Nephron (organoid): Measurements from ENCODE around the gene SV2A.

ENCODE experiments used
- H3K27ac Mint-ChIP-seq, 3 experiments: 2 replicates each; pipeline ENCODE4 v1.8.0; 2020; ENCODE audit warnings: mixed read lengths in 3 of 3, mild to moderate bottlenecking in 2 of 3, moderate library complexity in 1 of 3
- H3K27me3 Mint-ChIP-seq: 2 replicates; pipeline ENCODE4 v1.8.0; 2021; ENCODE audit warnings: low read depth, mild to moderate bottlenecking, moderate library complexity, mixed read lengths
- H3K36me3 Mint-ChIP-seq: 2 replicates; pipeline ENCODE4 v1.8.0; 2020; ENCODE audit warnings: low read depth, mixed read lengths
- H3K4me1 Mint-ChIP-seq: 2 replicates; pipeline ENCODE4 v1.8.0; 2020; ENCODE audit warnings: mixed read lengths
- H3K4me3 Mint-ChIP-seq, 3 experiments: 2 replicates each; pipeline ENCODE4 v1.8.0; 2020; ENCODE audit warnings: mild to moderate bottlenecking in 3 of 3, mixed read lengths in 3 of 3, moderate library complexity in 2 of 3
- H3K9me3 Mint-ChIP-seq: 2 replicates; pipeline ENCODE4 v1.8.0; 2020; ENCODE audit warnings: mixed read lengths
- CTCF ChIP-seq, 3 experiments: fragments of 200-600 bp; sonication (generic); IDR thresholded peaks; one replicate each; pipeline ENCODE4 v1.5.0; 2021; ENCODE audit warnings: antibody characterized with exemption in 3 of 3; ENCODE audit not compliant: unreplicated experiment in 3 of 3

The SV2A gene

GRCh38 chr1:149933208-149933607 lies 15.6 kb upstream of the SV2A start:
- Mint-ChIP-seq H3K4me3 (peak overlapping the region in 1 of 3 experiments; percentile 24), H3K4me1 (peaks cover 67% of the 10 kb centered on the region), H3K36me3 (peaks cover 26% of the 10 kb centered on the region), H3K9me3 (no peaks in the 10 kb centered on the region), H3K27me3 (no peaks in the 10 kb centered on the region), H3K27ac (no peak overlapping the region)
- no peak for TF ChIP-seq CTCF (IDR thresholded peaks at IDR 0.05; ENCODE audit: unreplicated experiment in 3 of 3)

GRCh38 chr1:149932474-149932873 lies 14.8 kb upstream of the SV2A start:
- Mint-ChIP-seq H3K9me3 (no peaks in the 10 kb centered on the region), H3K4me3 (no peak overlapping the region)

DNA sequence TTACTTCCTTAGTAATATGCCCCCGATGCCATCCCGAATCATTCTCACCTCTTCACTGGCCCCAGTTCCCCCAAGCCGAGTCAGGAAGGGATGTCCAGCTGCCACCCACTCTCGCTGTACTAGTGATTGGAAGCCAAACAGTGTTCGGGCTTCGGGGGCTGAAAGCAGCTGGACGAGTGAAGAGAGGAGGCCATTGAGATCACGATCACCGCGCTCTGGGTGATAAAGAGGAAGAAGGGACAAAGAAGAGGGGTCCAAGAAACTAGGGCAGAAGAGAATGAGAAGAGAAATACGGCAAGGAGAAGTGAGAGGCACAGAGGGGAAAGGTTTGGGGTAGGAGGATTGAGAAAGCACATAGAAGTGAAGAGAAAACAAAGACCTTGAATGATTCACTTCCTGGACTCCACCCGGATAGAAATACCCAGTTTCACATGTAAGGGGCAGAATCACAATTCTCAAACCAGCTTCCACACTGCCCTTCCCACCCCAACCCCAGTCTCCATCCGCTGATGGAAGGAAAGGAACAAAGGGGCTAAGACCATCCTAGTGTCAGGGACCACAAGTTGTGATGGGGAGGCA lies 13.7 kb upstream of the SV2A start:
- peaks cover 56% of the 10 kb centered on the region for H3K4me1 Mint-ChIP-seq

More at GRCh38 chr1:149932474-149932873, 14.8 kb upstream of the SV2A start:
- peaks cover 29% of the 10 kb centered on the region for H3K36me3 Mint-ChIP-seq
- peaks cover 68% of the 10 kb centered on the region for H3K4me1 Mint-ChIP-seq
- TF ChIP-seq CTCF (IDR thresholded peaks at IDR 0.05; ENCODE audit: unreplicated experiment in 3 of 3) = no peak
- no peak overlapping the region for H3K27ac Mint-ChIP-seq
- H3K27me3 Mint-ChIP-seq = no peaks in the 10 kb centered on the region

GRCh38 chr1:149929856-149930255 lies 12.2 kb upstream of the SV2A start:
- Mint-ChIP-seq H3K4me3 (peak overlapping the region in 2 of 3 experiments; percentile 51 to 97), H3K27ac (peak overlapping the region; percentile 97 to 98 (median 98)), H3K36me3 (peaks cover 43% of the 10 kb centered on the region), H3K9me3 (no peaks in the 10 kb centered on the region), H3K4me1 (peaks cover 53% of the 10 kb centered on the region), H3K27me3 (no peaks in the 10 kb centered on the region)
- no peak for TF ChIP-seq CTCF (IDR thresholded peaks at IDR 0.05; ENCODE audit: unreplicated experiment in 3 of 3)

More for the DNA sequence above, 13.7 kb upstream of the SV2A start:
- Mint-ChIP-seq H3K4me3 (peak overlapping the region in 2 of 3 experiments; percentile 11 to 16), H3K27me3 (no peaks in the 10 kb centered on the region), H3K36me3 (peaks cover 30% of the 10 kb centered on the region), H3K27ac (peak overlapping the region; percentile 29 to 98 (median 97)), H3K9me3 (no peaks in the 10 kb centered on the region)
- TF ChIP-seq CTCF (IDR thresholded peaks at IDR 0.05; ENCODE audit: unreplicated experiment in 3 of 3) = no peak

GRCh38 chr1:149928401-149928724 lies 10.7 kb upstream of the SV2A start:
- H3K36me3 Mint-ChIP-seq = peaks cover 54% of the 10 kb centered on the region
- H3K4me3 Mint-ChIP-seq = peak overlapping the region; percentile 97 to 98 (median 97)
- H3K4me1 Mint-ChIP-seq = peaks cover 55% of the 10 kb centered on the region
- H3K27me3 Mint-ChIP-seq = no peaks in the 10 kb centered on the region
- TF ChIP-seq CTCF (IDR thresholded peaks at IDR 0.05; ENCODE audit: unreplicated experiment in 3 of 3) = no peak
- H3K9me3 Mint-ChIP-seq = no peaks in the 10 kb centered on the region
- peak overlapping the region; percentile 97 to 98 (median 98) for H3K27ac Mint-ChIP-seq
